Activated CD4-positive, alpha-beta memory T cell treated with anti-CD3 and anti-CD28 coated beads for 36 hours (primary cell): ENCODE results near the gene IFT81. TPM values are rescaled to one million over a fixed set of nuclear protein-coding genes. Genes with fewer than 3 reads are reported as not detected.
"Not testable (repeated sequence)": the region's sequence is repeated elsewhere in the genome, so short reads cannot be mapped to it uniquely, and the experiment has no call there.

Experiments
- CTCF ChIA-PET: fragments of 350-600 bp; sonication (Branson Sonifier 250); formaldehyde crosslinking; loops from one replicate; lab custom pipeline; 2021; ENCODE audit warnings: antibody characterized with exemption, inconsistent platforms; lab: Charles Lee
- POLR2A ChIA-PET: fragments of 350-600 bp; sonication (Branson Sonifier 250); formaldehyde crosslinking; loops from one replicate; lab custom pipeline; 2021; ENCODE audit warnings: antibody characterized with exemption; lab: Charles Lee
- DNase-seq: peaks from one replicate; pipeline ENCODE4 v3.0.0-alpha.2; 2020
- H3K27ac Mint-ChIP-seq: one replicate; pipeline ENCODE4 v1.8.0; 2021; ENCODE audit warnings: mixed read lengths
- H3K27me3 Mint-ChIP-seq: one replicate; pipeline ENCODE4 v1.8.0; 2021; ENCODE audit warnings: mixed read lengths
- H3K36me3 Mint-ChIP-seq: one replicate; pipeline ENCODE4 v1.8.0; 2021; ENCODE audit warnings: mixed read lengths
- H3K4me1 Mint-ChIP-seq: one replicate; pipeline ENCODE4 v1.8.0; 2021; ENCODE audit warnings: low read depth, mixed read lengths
- H3K4me3 Mint-ChIP-seq: one replicate; pipeline ENCODE4 v1.8.0; 2021; ENCODE audit warnings: mild to moderate bottlenecking, mixed read lengths
- H3K9me3 Mint-ChIP-seq: one replicate; pipeline ENCODE4 v1.8.0; 2021; ENCODE audit warnings: mixed read lengths
- intact Hi-C: fragments of 100-400 bp; cut with micrococcal nuclease; formaldehyde crosslinking; loops from one replicate; pipeline ENCODE4 v1.15.1; 2023
- total RNA-seq, 2 experiments: library from RNA; stranded (reverse); gene quantifications; one replicate each; pipeline ENCODE4 v1.2.3, GENCODE V29; 2021

IFT81 gene
- total RNA-seq, 2 experiments from 2014 or later = 2.9 to 3.4 TPM

DNA sequence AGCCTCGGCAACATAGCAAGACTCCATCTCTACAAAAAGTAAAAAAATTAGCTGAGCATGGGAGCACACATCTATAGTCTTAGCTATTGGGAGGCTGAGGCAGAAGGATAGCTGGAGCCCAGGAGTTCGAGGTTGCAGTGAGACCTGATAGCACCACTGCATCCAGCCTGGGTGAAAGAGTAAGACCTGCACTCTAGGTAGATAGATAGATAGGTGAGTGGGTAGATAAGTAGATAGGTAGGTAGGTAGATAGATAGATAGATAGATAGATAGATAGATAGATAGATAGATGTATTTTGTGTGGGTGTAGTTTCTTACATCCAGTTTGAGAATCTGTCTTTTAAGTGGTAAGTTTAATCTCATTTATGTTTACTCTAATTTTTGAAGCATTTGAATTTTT is 72.8 kb downstream of the IFT81 start:
- CTCF ChIA-PET = no interaction called here
- no peaks in the 10 kb centered on the region for H3K27me3 Mint-ChIP-seq
- POLR2A ChIA-PET = no interaction called here

GRCh38 chr12:110198386-110198785 is 74.2 kb downstream of the IFT81 start:
- no peaks in the 10 kb centered on the region for H3K27me3 Mint-ChIP-seq
- CTCF ChIA-PET = no interaction called here
- H3K27ac Mint-ChIP-seq = no peak overlapping the region
- no peak overlapping the region for H3K4me3 Mint-ChIP-seq
- POLR2A ChIA-PET = no interaction called here
- H3K9me3 Mint-ChIP-seq = no peaks in the 10 kb centered on the region
- H3K4me1 Mint-ChIP-seq = peaks cover 12% of the 10 kb centered on the region
- DNase-seq = no peak
- intact Hi-C loops = no loop called here
- no peaks in the 10 kb centered on the region for H3K36me3 Mint-ChIP-seq

More for the DNA sequence above, 72.8 kb downstream of the IFT81 start:
- Mint-ChIP-seq H3K36me3 (no peaks in the 10 kb centered on the region), H3K4me1 (peaks cover 12% of the 10 kb centered on the region), H3K4me3 (no peak overlapping the region), H3K9me3 (no peaks in the 10 kb centered on the region), H3K27ac (no peak overlapping the region)
- intact Hi-C loops = no loop called here
- no peak for DNase-seq

DNA sequence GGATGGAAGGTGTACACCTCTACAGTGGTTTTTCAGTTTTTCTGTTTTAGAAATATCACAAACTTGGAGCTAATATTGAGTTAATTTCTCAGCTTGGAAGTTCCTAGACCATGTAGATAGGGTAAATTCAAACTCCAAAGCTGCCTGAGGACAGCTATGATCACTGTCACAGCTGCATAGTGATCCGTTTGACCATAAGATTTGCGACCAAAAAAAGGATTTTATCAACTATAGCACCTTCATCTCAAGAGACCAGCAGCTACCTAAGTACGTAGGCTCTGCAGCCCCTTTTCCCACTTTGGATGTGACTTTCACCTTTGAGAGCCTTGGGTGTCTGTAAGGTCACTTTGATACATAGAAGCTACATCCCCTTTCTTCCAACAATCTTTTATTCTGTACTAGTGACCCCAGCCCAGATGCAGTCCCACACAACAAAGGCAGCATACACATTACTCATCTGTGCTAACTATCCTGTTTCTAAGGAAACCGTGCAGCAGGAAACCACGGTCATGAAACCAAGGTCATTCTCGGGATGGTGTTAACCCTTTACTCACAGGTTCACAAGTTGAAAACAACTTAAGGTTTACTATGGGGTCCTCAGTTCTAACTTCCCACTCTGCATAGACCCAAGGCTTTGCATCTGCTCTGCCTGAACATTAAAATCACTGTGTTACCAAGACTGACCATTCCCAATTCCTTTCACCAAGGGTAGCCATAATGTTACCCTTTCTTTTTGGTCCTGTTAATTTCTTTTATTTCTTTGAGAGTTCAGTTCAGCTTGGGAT is 75.4 kb downstream of the IFT81 start:
- Mint-ChIP-seq H3K4me1 (peaks cover 12% of the 10 kb centered on the region), H3K27me3 (no peaks in the 10 kb centered on the region), H3K36me3 (no peaks in the 10 kb centered on the region), H3K4me3 (no peak overlapping the region), H3K27ac (no peak overlapping the region), H3K9me3 (no peaks in the 10 kb centered on the region)
- ChIA-PET POLR2A (interaction anchor here (0.7 kb wide), 1 partner anchor 14 kb away, joined by 3 read pairs; no protein-coding TSS in a partner anchor), CTCF (no interaction called here)
- intact Hi-C loops = no loop called here
- peak; percentile 22 for DNase-seq

DNA sequence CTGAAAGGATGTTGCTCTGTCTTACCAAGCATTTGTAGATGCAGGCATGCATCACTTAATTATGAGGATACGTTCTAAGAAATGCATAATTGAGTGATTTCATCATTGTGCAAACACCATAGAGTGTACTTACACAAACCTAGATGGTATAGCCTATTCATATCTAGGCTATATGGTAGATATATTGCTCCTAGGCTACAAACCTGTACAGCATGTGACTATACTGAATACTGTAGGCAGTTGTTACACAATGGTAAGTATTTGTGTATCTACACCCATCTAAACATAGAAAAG is 75.9 kb downstream of the IFT81 start:
- no peak overlapping the region for H3K27ac Mint-ChIP-seq
- H3K27me3 Mint-ChIP-seq = no peaks in the 10 kb centered on the region
- no peak for DNase-seq
- H3K9me3 Mint-ChIP-seq = no peaks in the 10 kb centered on the region
- H3K4me1 Mint-ChIP-seq = peaks cover 11% of the 10 kb centered on the region
- no peaks in the 10 kb centered on the region for H3K36me3 Mint-ChIP-seq
- no peak overlapping the region for H3K4me3 Mint-ChIP-seq
- intact Hi-C loops = no loop called here
- ChIA-PET CTCF (no interaction called here), POLR2A (no interaction called here)

DNA sequence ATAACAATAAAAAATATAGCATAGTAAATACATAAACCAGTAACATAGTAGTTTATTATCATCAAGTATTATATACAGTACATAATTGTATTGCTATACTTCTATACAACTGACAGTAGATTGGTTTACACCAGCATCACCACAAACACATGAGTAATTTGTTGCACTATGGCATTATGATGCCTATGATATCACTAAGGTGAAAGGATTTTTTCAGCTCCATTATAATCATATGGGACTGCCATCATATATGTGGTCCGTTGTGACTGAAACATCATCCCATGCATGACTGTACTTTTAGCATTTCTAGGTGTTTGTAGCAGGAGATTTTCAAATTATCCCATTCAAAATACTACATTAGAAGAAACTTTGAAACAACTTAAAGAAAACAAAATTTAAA is 77.8 kb downstream of the IFT81 start:
- Mint-ChIP-seq H3K27ac (no peak overlapping the region), H3K9me3 (no peaks in the 10 kb centered on the region), H3K27me3 (no peaks in the 10 kb centered on the region), H3K36me3 (no peaks in the 10 kb centered on the region), H3K4me1 (peaks cover 7% of the 10 kb centered on the region), H3K4me3 (no peak overlapping the region)
- intact Hi-C loops = no loop called here
- POLR2A ChIA-PET = no interaction called here
- CTCF ChIA-PET = no interaction called here
- DNase-seq = no peak

DNA sequence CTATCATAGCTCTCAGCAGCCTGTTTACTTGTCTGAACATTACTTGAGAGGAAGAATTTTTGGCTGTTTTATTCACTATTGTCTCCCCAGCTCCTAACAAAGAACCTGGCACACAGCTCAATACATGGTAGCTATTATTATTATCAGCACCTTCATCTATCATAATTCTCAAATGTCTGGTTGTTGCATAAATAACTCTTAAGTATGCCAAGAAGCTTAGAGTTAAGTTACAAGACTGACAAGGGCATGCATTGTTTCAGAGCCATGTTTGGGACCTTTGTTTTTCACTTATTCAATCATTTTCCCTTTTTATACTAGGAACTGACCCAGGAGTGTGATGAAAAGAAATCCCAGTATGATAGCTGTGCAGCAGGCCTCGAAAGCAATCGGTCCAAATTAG is 79.4 kb downstream of the IFT81 start:
- no peak for DNase-seq
- Mint-ChIP-seq H3K27ac (no peak overlapping the region), H3K27me3 (no peaks in the 10 kb centered on the region), H3K4me3 (no peak overlapping the region), H3K4me1 (peaks cover 7% of the 10 kb centered on the region), H3K9me3 (no peaks in the 10 kb centered on the region), H3K36me3 (no peaks in the 10 kb centered on the region)
- intact Hi-C loops = no loop called here
- ChIA-PET CTCF (interaction anchor here (0.5 to 1.1 kb wide), 3 partner anchors 10 to 398 kb away, joined by 3 to 5 read pairs (median 3); no protein-coding TSS in a partner anchor), POLR2A (no interaction called here)

DNA sequence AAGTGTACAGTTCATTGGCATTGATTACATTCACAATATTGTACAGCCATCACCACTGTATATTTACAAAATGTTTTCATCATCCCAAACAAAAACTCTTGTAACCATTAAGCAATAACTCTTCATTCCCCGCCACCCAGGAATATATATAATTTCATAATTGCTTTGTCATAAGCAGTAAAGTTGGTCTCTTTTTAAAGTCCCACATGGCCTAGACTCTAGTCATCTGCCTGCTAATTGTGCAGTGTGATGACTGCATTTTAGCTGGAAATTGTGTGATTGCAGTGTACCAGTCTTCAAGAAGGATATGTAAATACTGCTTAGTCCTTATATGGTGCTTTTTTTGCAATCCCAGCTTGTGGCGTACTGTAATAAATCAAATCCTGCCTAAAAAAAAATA is 81.8 kb downstream of the IFT81 start:
- Mint-ChIP-seq H3K9me3 (no peaks in the 10 kb centered on the region), H3K36me3 (no peaks in the 10 kb centered on the region), H3K4me3 (no peak overlapping the region), H3K27me3 (no peaks in the 10 kb centered on the region), H3K4me1 (no peaks in the 10 kb centered on the region), H3K27ac (no peak overlapping the region)
- POLR2A ChIA-PET = no interaction called here
- no peak for DNase-seq
- intact Hi-C loops = no loop called here
- CTCF ChIA-PET = no interaction called here

- H3K27ac Mint-ChIP-seq, H3K36me3 Mint-ChIP-seq, intact Hi-C loops, H3K4me3 Mint-ChIP-seq, H3K9me3 Mint-ChIP-seq, H3K27me3 Mint-ChIP-seq, DNase-seq, POLR2A ChIA-PET, H3K4me1 Mint-ChIP-seq: not testable (repeated sequence)
- CTCF ChIA-PET = interaction anchor here (0.7 kb wide), 1 partner anchor 167 kb away, joined by 3 read pairs; no protein-coding TSS in a partner anchor
Measured at GRCh38 chr12:110211639-110212536, 87.7 kb downstream of the IFT81 start.

DNA sequence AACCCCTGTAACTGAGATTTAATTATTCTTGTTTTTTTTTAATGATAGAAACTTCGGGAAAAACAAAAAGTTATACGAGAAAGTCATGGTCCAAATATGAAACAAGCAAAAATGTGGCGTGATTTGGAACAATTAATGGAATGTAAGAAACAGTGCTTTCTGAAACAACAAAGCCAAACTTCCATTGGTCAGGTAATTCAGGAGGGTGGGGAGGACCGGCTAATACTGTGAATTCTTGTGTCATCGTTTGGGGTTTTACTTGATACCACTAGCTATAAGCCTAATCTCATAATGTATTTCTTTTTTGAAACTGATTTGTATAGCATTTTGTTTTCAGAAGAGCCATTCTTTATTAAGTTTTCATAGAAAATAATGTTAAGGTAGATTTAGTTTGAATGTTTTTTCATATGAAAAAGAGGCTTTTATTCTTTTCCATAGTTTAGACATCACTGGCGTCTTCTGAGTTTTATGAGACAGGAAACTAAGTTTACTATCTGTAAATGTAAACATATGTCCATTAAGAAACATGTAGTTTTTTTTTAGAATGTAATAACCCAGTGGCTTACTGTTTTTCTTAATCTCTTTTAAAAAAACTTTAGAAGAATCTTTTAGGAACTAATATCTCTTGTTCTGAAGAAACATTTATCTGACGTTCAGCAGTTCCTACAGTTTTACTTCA is 94.0 kb downstream of the IFT81 start:
- no peak overlapping the region for H3K4me3 Mint-ChIP-seq
- intact Hi-C loops = no loop called here
- H3K9me3 Mint-ChIP-seq = peaks cover 5% of the 10 kb centered on the region
- ChIA-PET POLR2A (no interaction called here), CTCF (interaction anchor here (0.8 kb wide), 1 partner anchor 26 kb away, joined by 3 read pairs; no protein-coding TSS in a partner anchor)
- DNase-seq = no peak
- H3K27ac Mint-ChIP-seq = no peak overlapping the region
- H3K27me3 Mint-ChIP-seq = no peaks in the 10 kb centered on the region
- H3K4me1 Mint-ChIP-seq = no peaks in the 10 kb centered on the region
- H3K36me3 Mint-ChIP-seq = no peaks in the 10 kb centered on the region

DNA sequence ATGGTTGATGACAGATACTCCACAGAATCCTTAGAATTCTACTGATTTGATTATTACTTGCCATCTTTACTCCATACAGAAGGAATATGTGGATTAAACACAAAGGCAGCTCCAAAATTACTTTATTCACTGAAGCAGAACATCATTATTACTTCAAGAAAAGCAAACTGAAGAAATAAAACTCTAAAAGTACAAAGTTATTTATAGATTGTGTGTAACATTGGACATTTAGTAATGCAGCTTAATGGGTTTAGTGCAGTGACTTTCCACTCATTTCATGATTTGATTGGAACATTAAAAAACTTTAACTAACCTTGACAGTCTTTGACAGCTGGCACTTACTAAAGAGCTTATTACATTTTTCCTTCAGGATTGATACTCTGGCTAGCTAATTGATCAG is 97.9 kb downstream of the IFT81 start:
- Mint-ChIP-seq H3K4me3 (no peak overlapping the region), H3K27ac (no peak overlapping the region), H3K27me3 (no peaks in the 10 kb centered on the region), H3K4me1 (no peaks in the 10 kb centered on the region), H3K36me3 (no peaks in the 10 kb centered on the region), H3K9me3 (no peaks in the 10 kb centered on the region)
- POLR2A ChIA-PET = no interaction called here
- intact Hi-C loops = no loop called here
- no peak for DNase-seq
- CTCF ChIA-PET = interaction anchor here (1.2 kb wide), 1 partner anchor 117 kb away, joined by 5 read pairs; no protein-coding TSS in a partner anchor

DNA sequence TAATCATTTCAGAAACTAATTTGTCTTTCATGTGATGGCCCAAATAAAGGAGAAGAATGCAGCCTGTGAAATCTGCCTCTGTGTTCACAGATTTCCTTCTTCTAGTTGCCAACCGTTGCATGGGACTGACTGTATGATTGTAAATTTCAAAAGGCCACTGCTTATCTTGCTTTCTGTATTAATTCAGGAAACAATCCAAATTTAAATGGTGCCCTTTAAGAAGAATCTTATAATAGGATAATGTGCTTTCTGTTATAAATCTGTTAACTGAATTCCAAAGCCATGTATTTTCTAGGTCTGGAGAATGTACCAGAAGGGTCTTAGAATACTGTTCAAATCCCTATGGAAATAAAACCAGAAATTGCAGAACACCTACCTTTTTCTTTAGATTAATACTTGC is 98.3 kb downstream of the IFT81 start:
- no peaks in the 10 kb centered on the region for H3K4me1 Mint-ChIP-seq
- no peaks in the 10 kb centered on the region for H3K36me3 Mint-ChIP-seq
- no peak overlapping the region for H3K27ac Mint-ChIP-seq
- CTCF ChIA-PET = interaction anchor here (1.2 kb wide), 1 partner anchor 118 kb away, joined by 5 read pairs; no protein-coding TSS in a partner anchor
- DNase-seq = no peak
- H3K27me3 Mint-ChIP-seq = no peaks in the 10 kb centered on the region
- intact Hi-C loops = no loop called here
- no peaks in the 10 kb centered on the region for H3K9me3 Mint-ChIP-seq
- POLR2A ChIA-PET = no interaction called here
- H3K4me3 Mint-ChIP-seq = no peak overlapping the region
